ENCODE results near the gene C5orf52.

- no peak for TF ChIP-seq CTCF (IDR thresholded peaks at IDR 0.05)
- no peak for TF ChIP-seq POLR2A (IDR thresholded peaks at IDR 0.05)
These were observed 3.0 kb upstream of the C5orf52 start for GRCh38 chr5:157668356-157668755.
